Vagina (tissue), 2 donors: ENCODE measurements around the gene FOXS1. TPM values are rescaled to one million over a fixed set of nuclear protein-coding genes. Genes with fewer than 3 reads are reported as not detected.

ENCODE experiments used
- DNase-seq, 2 donors: peaks; one replicate each; pipeline ENCODE4 v3.0.0-alpha.2; 2017; ENCODE audit errors: extremely low spot score in 2 of 2
- H3K27ac ChIP-seq: fragments of 200-600 bp; sonication (generic); one replicate; pipeline ENCODE4 v1.5.1; 2019
- H3K27me3 ChIP-seq: fragments of 200-600 bp; sonication (generic); one replicate; pipeline ENCODE4 v1.5.1; 2019
- H3K36me3 ChIP-seq, 2 donors: fragments of 200-600 bp; sonication (generic); one replicate each; pipeline ENCODE4 v1.5.1; 2017 to 2019
- H3K4me1 ChIP-seq: fragments of 200-600 bp; sonication (generic); one replicate; pipeline ENCODE4 v1.5.1; 2019
- H3K4me3 ChIP-seq, 2 donors: fragments of 200-600 bp; sonication (generic); 1 replicate in 1 of 2; 2 replicates in 1 of 2; pipeline ENCODE4 v1.5.1; 2016 to 2019
- H3K9me3 ChIP-seq: fragments of 200-600 bp; sonication (generic); one replicate; pipeline ENCODE4 v1.5.1; 2019
- POLR2A ChIP-seq, 2 donors: fragments of 450-650 bp; IDR thresholded peaks; one replicate each; pipeline ENCODE4 v1.6.1; 2017; ENCODE audit warnings: antibody characterized with exemption in 2 of 2, mild to moderate bottlenecking in 2 of 2, moderate library complexity in 2 of 2
- POLR2AphosphoS5 ChIP-seq, 2 donors: sonication (generic); formaldehyde crosslinking; IDR thresholded peaks; one replicate each; pipeline ENCODE4 v1.9.0; 2017; ENCODE audit warnings: antibody characterized with exemption in 2 of 2, mild to moderate bottlenecking in 2 of 2, low read depth in 1 of 2; ENCODE audit not compliant: insufficient read depth in 1 of 2
- intact Hi-C: fragments of 100-400 bp; cut with DNase I; formaldehyde crosslinking; loops from one replicate; pipeline ENCODE4 v1.15.1; 2023
- total RNA-seq: library from RNA; depleted of rRNA; stranded (reverse); fragments of >200 nt; gene quantifications from one replicate; pipeline ENCODE4 v1.2.3, GENCODE V29; 2016
- TF ChIP-seq, protein P1 (sequence below), 3 experiments: fragments of 450-650 bp in 2 of 3; fragments of 200-600 bp in 1 of 3; sonication (generic) in 1 of 3; IDR thresholded peaks; one replicate each; pipeline ENCODE4 v1.5.1; 2017 to 2019; ENCODE audit warnings: antibody characterized with exemption in 3 of 3, mild to moderate bottlenecking in 2 of 3, moderate library complexity in 2 of 3

The FOXS1 gene
- total RNA-seq, 1 donor from 2014 or later = not detected

DNA sequence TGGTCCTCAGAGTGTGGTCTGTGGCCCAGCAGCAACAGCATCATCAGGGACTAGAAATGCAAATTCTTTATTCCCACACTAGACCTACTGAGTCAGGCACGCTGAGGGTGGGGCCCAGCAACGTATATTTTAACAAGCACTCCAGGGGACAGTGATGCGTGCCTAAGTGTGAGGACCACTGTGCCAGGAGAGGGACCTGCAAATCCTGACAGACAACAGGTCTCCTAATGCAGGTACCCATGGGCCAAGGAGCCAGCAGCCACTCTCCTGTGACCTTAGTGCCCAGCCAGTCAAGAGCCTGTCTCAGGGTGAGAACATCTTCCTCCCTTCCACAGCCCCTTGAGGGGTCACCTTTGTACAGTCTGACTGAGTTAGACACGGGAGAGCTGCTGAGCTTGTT is 34.2 kb downstream of the FOXS1 start:
- H3K4me1 ChIP-seq = no peaks in the 10 kb centered on the region
- no peak for TF ChIP-seq POLR2A (IDR thresholded peaks at IDR 0.05)
- TF ChIP-seq POLR2AphosphoS5 (IDR thresholded peaks at IDR 0.05; ENCODE audit: insufficient read depth in 1 of 2, low read depth in 1 of 2) = no peak
- TF ChIP-seq, protein P1, sequence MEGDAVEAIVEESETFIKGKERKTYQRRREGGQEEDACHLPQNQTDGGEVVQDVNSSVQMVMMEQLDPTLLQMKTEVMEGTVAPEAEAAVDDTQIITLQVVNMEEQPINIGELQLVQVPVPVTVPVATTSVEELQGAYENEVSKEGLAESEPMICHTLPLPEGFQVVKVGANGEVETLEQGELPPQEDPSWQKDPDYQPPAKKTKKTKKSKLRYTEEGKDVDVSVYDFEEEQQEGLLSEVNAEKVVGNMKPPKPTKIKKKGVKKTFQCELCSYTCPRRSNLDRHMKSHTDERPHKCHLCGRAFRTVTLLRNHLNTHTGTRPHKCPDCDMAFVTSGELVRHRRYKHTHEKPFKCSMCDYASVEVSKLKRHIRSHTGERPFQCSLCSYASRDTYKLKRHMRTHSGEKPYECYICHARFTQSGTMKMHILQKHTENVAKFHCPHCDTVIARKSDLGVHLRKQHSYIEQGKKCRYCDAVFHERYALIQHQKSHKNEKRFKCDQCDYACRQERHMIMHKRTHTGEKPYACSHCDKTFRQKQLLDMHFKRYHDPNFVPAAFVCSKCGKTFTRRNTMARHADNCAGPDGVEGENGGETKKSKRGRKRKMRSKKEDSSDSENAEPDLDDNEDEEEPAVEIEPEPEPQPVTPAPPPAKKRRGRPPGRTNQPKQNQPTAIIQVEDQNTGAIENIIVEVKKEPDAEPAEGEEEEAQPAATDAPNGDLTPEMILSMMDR (IDR thresholded peaks at IDR 0.05) = no peak
- no peak overlapping the region for H3K27ac ChIP-seq
- intact Hi-C loops = no loop called here
- H3K4me3 ChIP-seq = no peak overlapping the region
- no peaks in the 10 kb centered on the region for H3K9me3 ChIP-seq
- no peaks in the 10 kb centered on the region for H3K36me3 ChIP-seq
- DNase-seq = no peak
- H3K27me3 ChIP-seq = no peaks in the 10 kb centered on the region

DNA sequence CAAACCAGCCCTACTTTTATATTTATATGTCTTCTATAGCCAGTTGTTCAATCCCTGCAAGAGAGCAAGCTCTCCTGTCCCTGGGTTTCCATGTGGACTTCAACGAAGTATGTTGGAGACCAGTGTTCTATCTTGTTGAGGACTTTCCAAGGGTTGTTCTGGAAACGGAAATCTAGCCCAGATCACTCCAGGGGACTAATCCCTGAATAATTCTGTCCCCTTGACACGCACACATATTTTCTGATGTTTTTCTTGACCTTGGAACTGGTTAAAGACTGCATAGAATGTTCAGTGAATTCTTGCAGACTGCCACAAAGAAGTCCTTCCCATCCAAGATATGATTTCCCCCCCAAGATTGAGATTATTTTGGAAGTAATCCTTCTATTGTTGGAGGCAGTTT is 35.7 kb downstream of the FOXS1 start:
- H3K36me3 ChIP-seq = no peaks in the 10 kb centered on the region
- TF ChIP-seq POLR2A (IDR thresholded peaks at IDR 0.05) (no peak), POLR2AphosphoS5 (IDR thresholded peaks at IDR 0.05; ENCODE audit: insufficient read depth in 1 of 2, low read depth in 1 of 2) (no peak)
- no peak overlapping the region for H3K4me3 ChIP-seq
- H3K4me1 ChIP-seq = no peaks in the 10 kb centered on the region
- H3K27me3 ChIP-seq = no peaks in the 10 kb centered on the region
- intact Hi-C loops = no loop called here
- H3K9me3 ChIP-seq = no peaks in the 10 kb centered on the region
- no peak for DNase-seq
- H3K27ac ChIP-seq = no peak overlapping the region

DNA sequence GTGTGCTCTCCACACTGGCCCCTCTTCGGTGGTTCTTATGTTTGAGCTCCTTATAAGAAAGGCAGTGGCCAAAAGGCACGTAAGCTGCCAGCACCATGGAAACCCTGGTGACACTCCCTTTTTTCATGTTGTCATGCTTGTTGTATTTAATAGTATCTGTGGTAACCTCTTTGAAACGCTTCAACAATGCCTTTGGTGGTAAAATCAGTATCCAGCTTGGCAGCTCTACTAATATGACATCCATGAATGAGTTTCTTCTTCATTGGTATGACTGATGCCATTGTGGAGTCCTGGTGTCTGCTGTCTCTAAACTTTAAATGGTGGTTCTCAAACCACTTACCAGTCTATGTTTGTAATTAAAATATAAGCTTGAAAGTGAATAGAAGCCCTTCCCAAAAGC is 36.9 kb downstream of the FOXS1 start:
- Histone ChIP-seq H3K4me3 (no peak overlapping the region), H3K4me1 (no peaks in the 10 kb centered on the region), H3K9me3 (no peaks in the 10 kb centered on the region), H3K36me3 (no peaks in the 10 kb centered on the region), H3K27me3 (no peaks in the 10 kb centered on the region), H3K27ac (no peak overlapping the region)
- no peak for TF ChIP-seq POLR2A (IDR thresholded peaks at IDR 0.05)
- no peak for TF ChIP-seq POLR2AphosphoS5 (IDR thresholded peaks at IDR 0.05; ENCODE audit: insufficient read depth in 1 of 2, low read depth in 1 of 2)
- TF ChIP-seq, protein P1 (IDR thresholded peaks at IDR 0.05) = no peak
- no peak for DNase-seq
- intact Hi-C loops = no loop called here

DNA sequence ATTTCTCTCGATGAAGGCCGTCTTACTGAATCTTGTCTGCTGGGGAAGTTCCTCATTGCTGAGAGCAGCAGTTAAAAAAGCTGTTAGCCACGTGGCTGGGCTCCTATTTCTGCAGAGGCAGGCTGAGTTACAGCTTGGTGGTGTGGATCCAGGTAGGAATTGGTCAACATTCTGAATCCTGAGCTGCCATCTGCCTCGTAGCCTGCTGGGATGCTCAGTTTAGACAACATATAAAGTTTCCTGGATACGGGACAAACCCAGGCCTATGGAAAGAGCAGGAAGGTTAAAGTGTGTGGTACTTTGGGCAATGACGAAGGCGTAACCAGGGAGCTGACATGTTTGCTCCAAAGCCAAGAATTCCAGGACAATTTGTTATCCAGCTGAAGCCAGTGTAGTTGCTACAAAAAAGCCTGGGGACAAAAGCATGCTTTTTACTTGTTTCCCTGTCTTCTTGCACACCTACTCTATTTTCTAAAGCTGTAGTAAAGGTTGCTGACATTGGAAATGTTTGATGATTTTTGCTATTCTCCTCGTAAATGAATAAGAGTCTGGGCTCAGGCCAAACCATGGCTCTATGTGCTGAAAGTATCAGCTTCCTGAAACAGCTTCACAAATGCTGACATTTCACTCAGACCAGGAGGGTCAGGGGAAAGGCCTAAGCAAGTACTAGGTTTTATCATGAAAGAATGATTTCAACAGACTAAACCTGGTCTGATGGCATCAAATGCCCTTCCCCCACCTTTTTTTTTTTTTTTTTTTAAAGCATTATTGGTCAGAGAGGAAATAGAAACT is 38.6 kb downstream of the FOXS1 start:
- H3K4me3 ChIP-seq = no peak overlapping the region
- H3K36me3 ChIP-seq = no peaks in the 10 kb centered on the region
- no peak overlapping the region for H3K27ac ChIP-seq
- no peak for DNase-seq
- H3K27me3 ChIP-seq = no peaks in the 10 kb centered on the region
- TF ChIP-seq POLR2A (IDR thresholded peaks at IDR 0.05) (no peak), POLR2AphosphoS5 (IDR thresholded peaks at IDR 0.05; ENCODE audit: insufficient read depth in 1 of 2, low read depth in 1 of 2) (no peak)
- TF ChIP-seq, protein P1 (IDR thresholded peaks at IDR 0.05) = no peak
- intact Hi-C loops = no loop called here
- H3K9me3 ChIP-seq = no peaks in the 10 kb centered on the region
- H3K4me1 ChIP-seq = no peaks in the 10 kb centered on the region

DNA sequence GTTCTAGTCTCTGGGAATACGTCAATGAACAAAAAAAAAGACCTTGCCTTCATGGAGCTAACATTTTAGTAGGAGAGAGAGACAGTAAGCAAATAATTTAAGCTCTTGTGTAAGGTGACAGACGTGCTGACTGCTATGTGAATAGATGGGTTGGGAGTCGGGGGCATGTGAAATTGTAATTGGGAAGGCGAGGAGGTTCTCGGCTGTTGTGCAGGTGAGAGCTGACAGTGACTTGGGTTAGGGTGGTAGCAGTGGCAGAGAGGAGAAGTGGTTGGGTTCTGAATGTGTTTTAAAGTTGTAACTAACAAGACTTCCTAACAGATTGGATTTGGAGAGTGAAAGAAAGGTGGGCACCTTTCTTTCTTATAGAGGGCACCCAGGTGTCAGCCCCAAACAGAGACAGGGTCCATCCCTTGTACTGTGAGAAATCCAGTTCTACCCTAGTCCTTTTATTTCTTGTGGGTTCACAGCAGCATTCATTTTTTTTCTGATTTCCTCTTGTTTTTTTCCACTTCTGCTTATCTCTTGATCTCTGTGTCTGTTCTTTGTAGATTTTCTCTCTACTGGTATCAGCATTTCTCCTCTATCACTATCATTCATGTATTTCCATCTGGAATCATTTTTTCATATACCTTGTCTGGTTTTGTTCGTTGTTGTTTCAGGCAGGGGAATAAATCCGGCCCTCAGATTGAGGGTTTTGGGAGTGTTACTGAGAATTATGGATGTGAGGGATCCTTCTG is 41.7 kb downstream of the FOXS1 start:
- no peak overlapping the region for H3K4me3 ChIP-seq
- no peaks in the 10 kb centered on the region for H3K4me1 ChIP-seq
- intact Hi-C loops = no loop called here
- no peaks in the 10 kb centered on the region for H3K9me3 ChIP-seq
- TF ChIP-seq, protein P1 (IDR thresholded peaks at IDR 0.05) = no peak
- TF ChIP-seq POLR2A (IDR thresholded peaks at IDR 0.05) = no peak
- no peak for TF ChIP-seq POLR2AphosphoS5 (IDR thresholded peaks at IDR 0.05; ENCODE audit: insufficient read depth in 1 of 2, low read depth in 1 of 2)
- H3K36me3 ChIP-seq = no peaks in the 10 kb centered on the region
- DNase-seq = no peak
- no peaks in the 10 kb centered on the region for H3K27me3 ChIP-seq
- H3K27ac ChIP-seq = no peak overlapping the region
